T-helper 17 cell (primary cell): ENCODE measurements around the gene FSTL4. TPM values are rescaled to one million over a fixed set of nuclear protein-coding genes. Genes with fewer than 3 reads are reported as not detected.

Source experiments
- ATAC-seq: fragments of 150-1000 bp; cut with Tn5 transposase; 2 replicates; pipeline ENCODE4 v1.10.0; 2021; ENCODE audit warnings: mild to moderate bottlenecking, moderate library complexity
- DNase-seq, 3 donors: peaks; one replicate each; pipeline versions ENCODE4 v3.0.0 to v3.0.0-alpha.2; 2020 to 2021
- H3K9me3 ChIP-seq: one replicate; pipeline ENCODE4 v1.7.0; 2013; ENCODE audit warnings: low read length, mild to moderate bottlenecking; ENCODE audit not compliant: control insufficient read depth, poor library complexity, severe bottlenecking
- H3K27ac Mint-ChIP-seq: one replicate; pipeline ENCODE4 v1.8.0; 2022; ENCODE audit warnings: mild to moderate bottlenecking, moderate library complexity, mixed read lengths
- H3K27me3 Mint-ChIP-seq: one replicate; pipeline ENCODE4 v1.8.0; 2022; ENCODE audit warnings: mixed read lengths
- H3K36me3 Mint-ChIP-seq: one replicate; pipeline ENCODE4 v1.8.0; 2022; ENCODE audit warnings: low read depth, mixed read lengths
- H3K4me1 Mint-ChIP-seq: one replicate; pipeline ENCODE4 v1.8.0; 2022; ENCODE audit warnings: mild to moderate bottlenecking, mixed read lengths
- H3K4me3 Mint-ChIP-seq: one replicate; pipeline ENCODE4 v1.8.0; 2022; ENCODE audit warnings: mild to moderate bottlenecking, moderate library complexity, mixed read lengths
- total RNA-seq, 4 donors: library from RNA in 2 of 4; stranded (reverse) in 2 of 4; gene quantifications; one replicate each; pipeline ENCODE4 v1.2.3 and lab custom pipeline; 2022 to 2026

The FSTL4 gene
- total RNA-seq, 2 donors from 2014 or later = 0.26 TPM; not detected in 1

GRCh38 chr5:133332439-133333024, 279.8 kb downstream of the FSTL4 start:
- Mint-ChIP-seq H3K27me3 (peaks cover 21% of the 10 kb centered on the region), H3K4me1 (peaks cover 3% of the 10 kb centered on the region), H3K36me3 (no peaks in the 10 kb centered on the region), H3K27ac (no peak overlapping the region), H3K4me3 (no peak overlapping the region)
- ATAC-seq = no peak
- no peaks in the 10 kb centered on the region for H3K9me3 ChIP-seq
- DNase-seq = no peak

- Mint-ChIP-seq H3K4me1 (peaks cover 3% of the 10 kb centered on the region), H3K36me3 (no peaks in the 10 kb centered on the region), H3K4me3 (no peak overlapping the region), H3K27ac (no peak overlapping the region), H3K27me3 (peaks cover 21% of the 10 kb centered on the region)
- DNase-seq (no peak), ATAC-seq (no peak)
- H3K9me3 ChIP-seq = no peaks in the 10 kb centered on the region
These were observed 280.4 kb downstream of the FSTL4 start for GRCh38 chr5:133331941-133332340.

- ATAC-seq = no peak
- no peak for DNase-seq
- Mint-ChIP-seq H3K27me3 (peaks cover 21% of the 10 kb centered on the region), H3K4me1 (no peaks in the 10 kb centered on the region), H3K4me3 (no peak overlapping the region), H3K27ac (no peak overlapping the region), H3K36me3 (no peaks in the 10 kb centered on the region)
- H3K9me3 ChIP-seq = no peaks in the 10 kb centered on the region
These were observed 281.4 kb downstream of the FSTL4 start for GRCh38 chr5:133330956-133331355.

- Mint-ChIP-seq H3K4me3 (no peak overlapping the region), H3K36me3 (no peaks in the 10 kb centered on the region), H3K27me3 (peaks cover 11% of the 10 kb centered on the region), H3K4me1 (no peaks in the 10 kb centered on the region), H3K27ac (no peak overlapping the region)
- no peaks in the 10 kb centered on the region for H3K9me3 ChIP-seq
- no peak for ATAC-seq
- DNase-seq = no peak
These were observed 283.5 kb downstream of the FSTL4 start for GRCh38 chr5:133328800-133329199.

- no peaks in the 10 kb centered on the region for H3K9me3 ChIP-seq
- H3K4me1 Mint-ChIP-seq = no peaks in the 10 kb centered on the region
- no peak overlapping the region for H3K27ac Mint-ChIP-seq
- ATAC-seq (no peak), DNase-seq (no peak)
- H3K36me3 Mint-ChIP-seq = no peaks in the 10 kb centered on the region
- H3K4me3 Mint-ChIP-seq = no peak overlapping the region
- peaks cover 4% of the 10 kb centered on the region for H3K27me3 Mint-ChIP-seq
These were observed 284.4 kb downstream of the FSTL4 start for GRCh38 chr5:133327946-133328401.

- DNase-seq (no peak), ATAC-seq (no peak)
- H3K9me3 ChIP-seq = no peaks in the 10 kb centered on the region
- Mint-ChIP-seq H3K27ac (no peak overlapping the region), H3K4me3 (no peak overlapping the region), H3K4me1 (peaks cover 2% of the 10 kb centered on the region), H3K27me3 (no peaks in the 10 kb centered on the region), H3K36me3 (no peaks in the 10 kb centered on the region)
These were observed 286.0 kb downstream of the FSTL4 start for GRCh38 chr5:133326361-133326760.

- Mint-ChIP-seq H3K27ac (no peak overlapping the region), H3K36me3 (no peaks in the 10 kb centered on the region), H3K4me1 (peaks cover 4% of the 10 kb centered on the region), H3K27me3 (no peaks in the 10 kb centered on the region), H3K4me3 (no peak overlapping the region)
- no peak for ATAC-seq
- H3K9me3 ChIP-seq = no peaks in the 10 kb centered on the region
- DNase-seq = no peak
These were observed 286.5 kb downstream of the FSTL4 start for GRCh38 chr5:133325864-133326263.

- Mint-ChIP-seq H3K36me3 (no peaks in the 10 kb centered on the region), H3K4me3 (no peak overlapping the region)
These were observed 287.4 kb downstream of the FSTL4 start for GRCh38 chr5:133324926-133325325.

GRCh38 chr5:133323494-133324457, 288.6 kb downstream of the FSTL4 start:
- Mint-ChIP-seq H3K27me3 (no peaks in the 10 kb centered on the region), H3K4me3 (no peak overlapping the region), H3K36me3 (no peaks in the 10 kb centered on the region), H3K4me1 (peaks cover 4% of the 10 kb centered on the region), H3K27ac (no peak overlapping the region)
- H3K9me3 ChIP-seq = no peaks in the 10 kb centered on the region
- DNase-seq = no peak
- ATAC-seq = no peak

More at GRCh38 chr5:133324926-133325325, 287.4 kb downstream of the FSTL4 start:
- H3K27ac Mint-ChIP-seq = no peak overlapping the region
- no peak for ATAC-seq
- no peak for DNase-seq
- H3K27me3 Mint-ChIP-seq = no peaks in the 10 kb centered on the region
- no peaks in the 10 kb centered on the region for H3K9me3 ChIP-seq
- H3K4me1 Mint-ChIP-seq = peaks cover 4% of the 10 kb centered on the region

- Mint-ChIP-seq H3K4me3 (no peak overlapping the region), H3K36me3 (no peaks in the 10 kb centered on the region), H3K27me3 (no peaks in the 10 kb centered on the region), H3K4me1 (peaks cover 4% of the 10 kb centered on the region), H3K27ac (peak overlapping the region; percentile 67)
- ATAC-seq = no peak
- no peaks in the 10 kb centered on the region for H3K9me3 ChIP-seq
- no peak for DNase-seq
These were observed 289.6 kb downstream of the FSTL4 start for GRCh38 chr5:133322743-133323142.

GRCh38 chr5:133321833-133322420, 290.4 kb downstream of the FSTL4 start:
- peak; percentile 92 for ATAC-seq
- Mint-ChIP-seq H3K27ac (peak overlapping the region; percentile 67), H3K4me1 (peaks cover 4% of the 10 kb centered on the region)

GRCh38 chr5:133321286-133321832, 291.0 kb downstream of the FSTL4 start:
- Mint-ChIP-seq H3K36me3 (no peaks in the 10 kb centered on the region), H3K4me1 (peaks cover 4% of the 10 kb centered on the region), H3K27ac (peak overlapping the region; percentile 67), H3K4me3 (peak overlapping the region; percentile 9), H3K27me3 (no peaks in the 10 kb centered on the region)
- DNase-seq (no peak), ATAC-seq (no peak)
- no peaks in the 10 kb centered on the region for H3K9me3 ChIP-seq

More at GRCh38 chr5:133321833-133322420, 290.4 kb downstream of the FSTL4 start:
- DNase-seq = peak in 1 of 3 donors; percentile 13
- H3K27me3 Mint-ChIP-seq = no peaks in the 10 kb centered on the region
- H3K36me3 Mint-ChIP-seq = no peaks in the 10 kb centered on the region
- H3K4me3 Mint-ChIP-seq = peak overlapping the region; percentile 9
- H3K9me3 ChIP-seq = no peaks in the 10 kb centered on the region
